Erythroblast (primary cell): ENCODE data around the gene FETUB.
"Not testable (repeated sequence)": the region's sequence is repeated elsewhere in the genome, so short reads cannot be mapped to it uniquely, and the experiment has no call there.

Source experiments
- DNase-seq, 2 experiments: peaks; one replicate each; lab custom pipeline; 2025; lab: John Stamatoyannopoulos, UW
- GATA1 ChIP-seq: IDR thresholded peaks from 2 replicates; pipeline ENCODE4 v1.6.1; 2011; ENCODE audit warnings: low read depth, mild to moderate bottlenecking, control low read depth, low read length, moderate library complexity
- POLR2A ChIP-seq: IDR thresholded peaks from 2 replicates; pipeline ENCODE4 v1.6.1; 2011; ENCODE audit warnings: mild to moderate bottlenecking, low read length

Gene FETUB

GRCh38 chr3:186663361-186664118 is 23.3 kb downstream of the FETUB start:
- no peak for DNase-seq
- TF ChIP-seq POLR2A: no peak
- no peak for TF ChIP-seq GATA1

- TF ChIP-seq POLR2A (no peak), GATA1 (no peak)
- DNase-seq: no peak
Measured at GRCh38 chr3:186664119-186664495, 23.9 kb downstream of the FETUB start.

GRCh38 chr3:186664506-186664905 is 24.3 kb downstream of the FETUB start:
- DNase-seq: no peak
- TF ChIP-seq GATA1 (no peak), POLR2A (no peak)

GRCh38 chr3:186665625-186666188 is 25.5 kb downstream of the FETUB start, which contains the start of gene HRG:
Gene HRG, plus strand, starts transcription at chr3:186666014. Its CDS starts 18 bp downstream, at chr3:186666032.
- TF ChIP-seq GATA1 (no peak), POLR2A (no peak)
- no peak for DNase-seq

GRCh38 chr3:186668426-186668825 is 28.2 kb downstream of the FETUB start:
- no peak for TF ChIP-seq GATA1
- TF ChIP-seq POLR2A: no peak

GRCh38 chr3:186669378-186670084 is 29.3 kb downstream of the FETUB start:
- no peak for TF ChIP-seq GATA1
- TF ChIP-seq POLR2A: no peak
- peak in 1 of 2 experiments; percentile 7 for DNase-seq

More at GRCh38 chr3:186668426-186668825, 28.2 kb downstream of the FETUB start:
- DNase-seq: no peak

- no peak for TF ChIP-seq POLR2A
- DNase-seq: no peak
Measured at GRCh38 chr3:186670155-186670554, 30.0 kb downstream of the FETUB start.

GRCh38 chr3:186671051-186671450 is 30.9 kb downstream of the FETUB start:
- TF ChIP-seq POLR2A (no peak), GATA1 (no peak)
- no peak for DNase-seq

GRCh38 chr3:186678604-186679003 is 38.4 kb downstream of the FETUB start:
- DNase-seq: no peak
- TF ChIP-seq GATA1 (no peak), POLR2A (no peak)

GRCh38 chr3:186679151-186679550 is 39.0 kb downstream of the FETUB start:
- DNase-seq: no peak
- TF ChIP-seq GATA1: no peak

GRCh38 chr3:186680869-186681268 is 40.7 kb downstream of the FETUB start:
- no peak for DNase-seq
- no peak for TF ChIP-seq GATA1
- TF ChIP-seq POLR2A: no peak

- no peak for DNase-seq
- TF ChIP-seq GATA1: no peak
- TF ChIP-seq POLR2A: no peak
Measured at GRCh38 chr3:186682812-186683211, 42.6 kb downstream of the FETUB start.

GRCh38 chr3:186683979-186684378 is 43.8 kb downstream of the FETUB start:
- TF ChIP-seq POLR2A: no peak
- no peak for TF ChIP-seq GATA1
- DNase-seq: no peak

GRCh38 chr3:186686475-186686874 is 46.3 kb downstream of the FETUB start:
- DNase-seq: not testable (repeated sequence)

GRCh38 chr3:186687120-186687651 is 47.0 kb downstream of the FETUB start:
- DNase-seq: no peak
- TF ChIP-seq POLR2A (no peak), GATA1 (no peak)

- DNase-seq: not testable (repeated sequence)
Measured at GRCh38 chr3:186690304-186690703, 50.1 kb downstream of the FETUB start.
